Right atrium auricular region (tissue), 2 donors: ENCODE measurements around the gene PTX4. TPM values are rescaled to one million over a fixed set of nuclear protein-coding genes. Genes with fewer than 3 reads are reported as not detected.

ENCODE experiments used
- DNase-seq: peaks from one replicate; pipeline ENCODE4 v3.0.0-alpha.2; 2019; ENCODE audit warnings: low spot score
- H3K27ac ChIP-seq, 2 donors: fragments of 200-600 bp; sonication (generic); 1 replicate in 1 of 2; 2 replicates in 1 of 2; pipeline ENCODE4 v1.5.1; 2016 to 2019
- H3K27me3 ChIP-seq, 2 donors: fragments of 200-600 bp; sonication (generic); one replicate each; pipeline versions ENCODE4 v1.5.1 to v1.6.0; 2017 to 2019
- H3K36me3 ChIP-seq: fragments of 200-600 bp; sonication (generic); one replicate; pipeline ENCODE4 v1.5.1; 2016
- H3K4me1 ChIP-seq, 2 donors: fragments of 200-600 bp; sonication (generic); one replicate each; pipeline versions ENCODE4 v1.5.1 to v1.6.0; 2017 to 2019
- H3K4me3 ChIP-seq, 2 donors: fragments of 200-600 bp; sonication (generic); 1 replicate in 1 of 2; 2 replicates in 1 of 2; pipeline ENCODE4 v1.5.1; 2017 to 2019; ENCODE audit warnings: mild to moderate bottlenecking in 1 of 2, moderate library complexity in 1 of 2
- H3K9me3 ChIP-seq, 2 donors: fragments of 200-600 bp; sonication (generic); one replicate each; pipeline ENCODE4 v1.5.1; 2019
- CTCF ChIP-seq, 2 donors: fragments of 200-600 bp; sonication (generic); IDR thresholded peaks; one replicate each; pipeline ENCODE4 v1.5.1; 2019; ENCODE audit warnings: antibody characterized with exemption in 2 of 2
- total RNA-seq, 2 donors: library from RNA; depleted of rRNA; stranded (reverse); fragments of >200 nt; gene quantifications; one replicate each; pipeline ENCODE4 v1.1.0, GENCODE V29; 2016

PTX4 gene
- total RNA-seq, 2 donors from 2014 or later = 0.24 TPM; not detected in 1

- peaks cover 0 to 30% of the 10 kb centered on the region in 2 donors for H3K4me1 ChIP-seq
- no peaks in the 10 kb centered on the region for H3K9me3 ChIP-seq
- H3K4me3 ChIP-seq = no peak overlapping the region
- DNase-seq = no peak
- H3K27ac ChIP-seq = no peak overlapping the region
- peaks cover 58% of the 10 kb centered on the region for H3K36me3 ChIP-seq
- no peaks in the 10 kb centered on the region for H3K27me3 ChIP-seq
- TF ChIP-seq CTCF (IDR thresholded peaks at IDR 0.05) = no peak
Observed at GRCh38 chr16:1496464-1496863, 7.7 kb upstream of the PTX4 start.

GRCh38 chr16:1495889-1496262 lies 7.1 kb upstream of the PTX4 start:
- H3K27ac ChIP-seq = no peak overlapping the region
- H3K4me3 ChIP-seq = no peak overlapping the region
- no peak for DNase-seq
- TF ChIP-seq CTCF (IDR thresholded peaks at IDR 0.05) = no peak
- no peaks in the 10 kb centered on the region for H3K9me3 ChIP-seq
- peaks cover 0 to 30% of the 10 kb centered on the region in 2 donors for H3K4me1 ChIP-seq
- peaks cover 52% of the 10 kb centered on the region for H3K36me3 ChIP-seq
- no peaks in the 10 kb centered on the region for H3K27me3 ChIP-seq

- peak overlapping the region in 1 of 2 donors; percentile 5 for H3K4me3 ChIP-seq
- H3K27ac ChIP-seq = peak overlapping the region; percentile 92 to 95
- H3K9me3 ChIP-seq = no peaks in the 10 kb centered on the region
- TF ChIP-seq CTCF (IDR thresholded peaks at IDR 0.05) = no peak
- DNase-seq = no peak
- peaks cover 47% of the 10 kb centered on the region for H3K36me3 ChIP-seq
- H3K27me3 ChIP-seq = no peaks in the 10 kb centered on the region
- peaks cover 0 to 30% of the 10 kb centered on the region in 2 donors for H3K4me1 ChIP-seq
Observed at GRCh38 chr16:1495211-1495888, 6.6 kb upstream of the PTX4 start.

- Histone ChIP-seq H3K27ac (peak overlapping the region; percentile 92 to 95), H3K4me1 (peaks cover 0 to 30% of the 10 kb centered on the region in 2 donors), H3K27me3 (no peaks in the 10 kb centered on the region), H3K4me3 (peak overlapping the region; percentile 76 to 80), H3K36me3 (peaks cover 41% of the 10 kb centered on the region), H3K9me3 (no peaks in the 10 kb centered on the region)
- peak; percentile 68 for DNase-seq
- no peak for TF ChIP-seq CTCF (IDR thresholded peaks at IDR 0.05)
Observed at GRCh38 chr16:1494711-1495110, 6.0 kb upstream of the PTX4 start.

- no peaks in the 10 kb centered on the region for H3K27me3 ChIP-seq
- peak; percentile 66 for DNase-seq
- peaks cover 35% of the 10 kb centered on the region for H3K36me3 ChIP-seq
- no peaks in the 10 kb centered on the region for H3K9me3 ChIP-seq
- TF ChIP-seq CTCF (IDR thresholded peaks at IDR 0.05) = peak in 1 of 2 donors; percentile 74
- H3K4me1 ChIP-seq = peaks cover 0 to 30% of the 10 kb centered on the region in 2 donors
- H3K4me3 ChIP-seq = peak overlapping the region; percentile 76 to 80
- H3K27ac ChIP-seq = peak overlapping the region; percentile 92 to 95
Observed at GRCh38 chr16:1494129-1494640, 5.4 kb upstream of the PTX4 start.
